GM19328 (cell line): ENCODE data around the gene R3HDM2.

Source experiments
- ATAC-seq: cut with Tn5 transposase; IDR thresholded peaks from one replicate; pipeline ENCODE4 v1.9.1; 2021; ENCODE audit warnings: mild to moderate bottlenecking, moderate library complexity; ENCODE audit not compliant: unreplicated experiment

The R3HDM2 gene

DNA sequence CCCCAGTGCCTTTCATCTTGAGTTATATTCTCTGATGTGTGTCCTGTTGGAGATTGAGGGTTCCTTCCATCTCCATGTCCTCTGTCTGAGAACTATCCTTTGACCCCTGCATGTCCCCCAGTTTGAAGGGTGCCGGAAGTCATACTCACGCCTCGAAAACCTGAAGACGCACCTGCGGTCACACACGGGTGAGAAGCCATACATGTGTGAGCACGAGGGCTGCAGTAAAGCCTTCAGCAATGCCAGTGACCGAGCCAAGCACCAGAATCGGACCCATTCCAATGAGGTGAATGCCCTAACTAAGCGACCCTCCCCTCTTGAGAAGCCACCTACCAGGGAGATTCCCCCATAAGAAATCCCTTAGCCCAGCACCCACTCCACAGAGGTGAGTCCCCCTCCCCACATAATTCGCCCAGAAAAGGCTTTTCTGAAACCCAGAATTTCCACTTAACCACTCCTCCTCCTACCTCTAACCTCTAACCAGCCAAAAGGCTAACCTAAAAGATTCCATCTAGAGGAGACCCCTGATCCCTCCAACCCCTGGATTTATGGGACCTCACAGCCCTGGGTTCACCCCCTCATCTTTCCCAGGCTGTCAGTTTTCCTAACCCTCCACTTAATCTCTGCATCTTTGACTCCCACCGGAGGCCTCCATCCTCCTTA lies 36.5 kb upstream of the R3HDM2 start:
- no peak for ATAC-seq

GRCh38 chr12:57465747-57466505 lies 35.1 kb upstream of the R3HDM2 start:
- ATAC-seq: no peak

GRCh38 chr12:57465030-57465746 lies 34.3 kb upstream of the R3HDM2 start:
- ATAC-seq: no peak

GRCh38 chr12:57464569-57464968 lies 33.7 kb upstream of the R3HDM2 start:
- ATAC-seq: no peak

- no peak for ATAC-seq
These were observed 32.0 kb upstream of the R3HDM2 start for GRCh38 chr12:57462912-57463253.

GRCh38 chr12:57462251-57462911 lies 31.5 kb upstream of the R3HDM2 start:
- peak; percentile 61 for ATAC-seq

DNA sequence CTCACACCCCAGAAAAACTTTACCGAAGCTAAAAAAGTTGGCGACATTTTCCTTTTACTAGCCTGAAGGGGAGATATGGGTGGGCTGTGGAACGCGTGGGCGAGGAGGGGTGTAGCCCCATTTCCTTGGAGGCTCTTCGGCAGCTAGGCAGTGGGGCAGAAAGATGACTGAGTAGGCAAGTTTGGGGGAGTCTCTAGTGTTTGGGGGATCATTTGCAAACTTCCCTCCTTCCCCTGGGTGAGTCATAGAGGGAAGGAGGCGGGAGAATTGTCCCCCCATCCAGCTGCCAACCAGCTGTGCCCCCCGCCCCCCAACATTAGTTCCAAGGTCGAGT lies 31.0 kb upstream of the R3HDM2 start:
- ATAC-seq: no peak

GRCh38 chr12:57461276-57461916 lies 30.6 kb upstream of the R3HDM2 start:
- ATAC-seq: no peak

DNA sequence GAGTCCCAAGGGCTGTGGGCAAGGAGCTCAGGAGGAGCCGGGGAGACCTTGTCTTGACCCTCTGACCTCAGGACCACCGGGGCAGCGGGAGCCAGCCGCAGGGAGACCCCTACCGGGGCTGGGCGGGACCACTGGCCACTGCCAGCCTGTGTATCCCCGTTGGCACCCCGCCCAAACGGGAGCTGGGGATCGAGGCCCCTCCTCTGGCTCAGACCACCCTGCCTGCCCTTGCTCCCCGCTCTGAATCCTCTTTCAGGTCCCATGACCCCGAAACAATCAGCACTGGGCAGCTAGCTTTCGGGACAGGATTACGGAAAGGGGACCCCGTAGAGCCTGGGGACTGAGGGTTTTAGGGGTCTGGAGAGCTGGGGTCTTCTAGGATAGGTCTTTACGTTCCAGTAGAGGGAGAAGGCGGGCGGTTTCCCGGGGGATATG lies 30.0 kb upstream of the R3HDM2 start:
- no peak for ATAC-seq

DNA sequence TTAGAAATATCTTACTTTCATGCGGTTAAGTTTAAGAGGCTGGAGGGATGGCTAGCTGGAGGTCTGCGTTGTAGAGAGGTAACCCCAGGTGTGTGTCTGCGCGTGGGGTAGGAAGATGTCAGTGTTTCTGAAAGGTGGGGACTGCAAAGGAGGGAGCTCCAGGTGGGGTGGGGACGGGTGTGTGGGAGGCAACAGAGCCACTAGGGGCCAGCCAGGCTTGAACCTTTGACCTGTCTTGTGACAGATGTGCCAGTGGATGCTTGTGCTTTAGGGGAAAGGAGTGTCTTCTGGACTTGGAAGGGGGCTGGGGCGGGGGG lies 29.6 kb upstream of the R3HDM2 start:
- no peak for ATAC-seq

DNA sequence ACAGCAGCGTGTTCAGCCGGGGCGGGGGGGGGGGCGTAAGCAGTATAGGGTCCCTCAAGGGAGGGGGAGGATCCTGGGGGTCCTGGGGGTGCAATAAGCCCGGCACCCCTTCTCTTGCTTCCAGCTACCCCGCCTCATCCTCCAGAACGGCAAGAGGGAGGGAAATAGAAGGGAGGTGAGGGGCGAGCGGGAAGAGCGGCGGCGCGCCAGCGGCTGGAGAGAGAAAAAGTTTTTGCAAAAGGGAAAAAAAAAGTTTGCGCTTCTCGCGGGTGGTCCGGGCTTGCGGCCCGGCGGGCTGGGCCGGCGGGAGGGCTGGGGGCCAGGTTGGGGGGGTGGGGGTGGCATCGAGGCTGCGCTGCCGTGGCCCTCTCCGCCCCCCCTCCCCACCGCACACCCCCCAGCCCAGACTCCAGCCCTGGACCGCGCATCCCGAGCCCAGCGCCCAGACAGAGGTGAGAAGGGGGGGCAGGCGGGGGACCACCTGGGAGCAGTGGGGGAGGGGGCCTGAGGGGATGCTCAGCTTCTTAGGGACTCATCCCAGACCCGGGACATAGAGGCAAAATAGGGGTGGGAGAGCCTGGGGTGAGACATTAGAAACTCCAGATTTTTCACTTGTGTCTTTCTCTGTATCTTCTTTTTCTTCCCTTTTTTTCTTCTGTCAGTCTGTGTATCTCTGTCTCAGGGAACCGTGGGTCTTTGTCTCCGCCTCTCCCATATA lies 29.1 kb upstream of the R3HDM2 start, which contains the start of gene GLI1:
TSS of gene GLI1 (plus strand) at position 36 of the 718 bp plus-strand sequence. CDS start 3,907 bp downstream, outside the sequence.
- no peak for ATAC-seq

DNA sequence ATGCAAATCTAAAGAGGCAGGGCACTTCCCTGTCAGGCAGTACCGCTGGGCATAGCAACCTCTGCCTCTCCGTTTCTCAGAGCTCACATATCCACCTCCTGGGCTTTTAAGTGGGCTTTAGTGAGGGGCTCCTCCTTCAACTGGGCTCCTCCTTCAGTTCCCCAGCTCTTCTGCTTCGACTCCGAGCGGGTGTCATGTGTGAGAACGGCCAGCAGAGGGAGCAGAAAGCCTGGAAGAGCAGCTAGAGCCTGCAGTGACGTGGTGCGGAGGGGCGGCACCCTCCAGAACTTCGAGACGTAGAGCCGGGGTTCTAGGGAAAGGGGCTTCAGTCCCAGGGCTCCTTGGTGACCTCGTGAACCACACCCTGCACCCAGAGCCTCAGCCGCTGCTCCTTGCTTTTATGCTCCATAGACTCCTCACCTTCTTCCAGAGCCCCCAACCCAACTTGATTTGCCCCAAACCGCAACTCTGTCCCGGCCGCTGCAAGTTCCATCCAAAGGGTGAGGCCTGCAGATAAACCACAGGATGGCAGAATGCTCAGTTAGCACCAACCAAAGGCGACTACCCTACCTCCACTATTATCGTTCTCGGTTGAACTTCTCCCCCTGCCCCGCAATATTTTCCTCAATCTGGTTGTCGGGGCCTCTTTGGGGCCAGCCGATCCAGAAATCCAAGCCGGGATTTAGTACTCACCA lies 28.4 kb upstream of the R3HDM2 start:
- peak; percentile 49 for ATAC-seq

DNA sequence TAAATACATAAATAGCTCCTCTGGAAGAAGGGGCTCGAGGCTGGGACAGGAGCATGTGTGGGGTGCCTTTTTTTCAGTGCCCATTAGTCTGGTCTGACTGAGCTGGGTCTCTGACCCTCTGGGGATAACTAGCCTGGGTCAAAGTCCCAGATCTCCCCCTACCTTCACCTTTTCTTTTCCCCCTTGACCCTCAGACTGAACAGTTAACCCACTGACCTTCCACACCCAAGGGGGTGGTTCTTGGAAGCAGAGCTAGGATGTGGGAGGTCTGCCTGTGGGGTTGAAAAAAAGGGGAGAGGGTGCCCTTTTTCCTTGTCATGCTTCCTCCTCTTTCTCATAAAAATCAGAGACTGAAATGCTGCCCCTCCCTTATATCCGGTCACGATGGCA lies 27.8 kb upstream of the R3HDM2 start:
- ATAC-seq: no peak

DNA sequence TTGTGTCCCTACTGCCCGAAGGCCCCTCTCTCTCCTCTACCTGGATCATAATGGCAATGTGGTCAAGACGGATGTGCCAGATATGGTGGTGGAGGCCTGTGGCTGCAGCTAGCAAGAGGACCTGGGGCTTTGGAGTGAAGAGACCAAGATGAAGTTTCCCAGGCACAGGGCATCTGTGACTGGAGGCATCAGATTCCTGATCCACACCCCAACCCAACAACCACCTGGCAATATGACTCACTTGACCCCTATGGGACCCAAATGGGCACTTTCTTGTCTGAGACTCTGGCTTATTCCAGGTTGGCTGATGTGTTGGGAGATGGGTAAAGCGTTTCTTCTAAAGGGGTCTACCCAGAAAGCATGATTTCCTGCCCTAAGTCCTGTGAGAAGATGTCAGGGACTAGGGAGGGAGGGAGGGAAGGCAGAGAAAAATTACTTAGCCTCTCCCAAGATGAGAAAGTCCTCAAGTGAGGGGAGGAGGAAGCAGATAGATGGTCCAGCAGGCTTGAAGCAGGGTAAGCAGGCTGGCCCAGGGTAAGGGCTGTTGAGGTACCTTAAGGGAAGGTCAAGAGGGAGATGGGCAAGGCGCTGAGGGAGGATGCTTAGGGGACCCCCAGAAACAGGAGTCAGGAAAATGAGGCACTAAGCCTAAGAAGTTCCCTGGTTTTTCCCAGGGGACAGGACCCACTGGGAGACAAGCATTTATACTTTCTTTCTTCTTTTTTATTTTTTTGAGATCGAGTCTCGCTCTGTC lies 26.1 kb upstream of the R3HDM2 start:
- ATAC-seq: no peak

DNA sequence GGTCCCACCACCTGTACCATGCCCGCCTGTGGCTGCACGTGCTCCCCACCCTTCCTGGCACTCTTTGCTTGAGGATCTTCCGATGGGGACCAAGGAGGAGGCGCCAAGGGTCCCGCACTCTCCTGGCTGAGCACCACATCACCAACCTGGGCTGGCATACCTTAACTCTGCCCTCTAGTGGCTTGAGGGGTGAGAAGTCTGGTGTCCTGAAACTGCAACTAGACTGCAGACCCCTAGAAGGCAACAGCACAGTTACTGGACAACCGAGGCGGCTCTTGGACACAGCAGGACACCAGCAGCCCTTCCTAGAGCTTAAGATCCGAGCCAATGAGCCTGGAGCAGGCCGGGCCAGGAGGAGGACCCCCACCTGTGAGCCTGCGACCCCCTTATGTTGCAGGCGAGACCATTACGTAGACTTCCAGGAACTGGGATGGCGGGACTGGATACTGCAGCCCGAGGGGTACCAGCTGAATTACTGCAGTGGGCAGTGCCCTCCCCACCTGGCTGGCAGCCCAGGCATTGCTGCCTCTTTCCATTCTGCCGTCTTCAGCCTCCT lies 25.4 kb upstream of the R3HDM2 start:
- no peak for ATAC-seq

- no peak for ATAC-seq
These were observed 24.7 kb upstream of the R3HDM2 start for GRCh38 chr12:57455374-57456144.

DNA sequence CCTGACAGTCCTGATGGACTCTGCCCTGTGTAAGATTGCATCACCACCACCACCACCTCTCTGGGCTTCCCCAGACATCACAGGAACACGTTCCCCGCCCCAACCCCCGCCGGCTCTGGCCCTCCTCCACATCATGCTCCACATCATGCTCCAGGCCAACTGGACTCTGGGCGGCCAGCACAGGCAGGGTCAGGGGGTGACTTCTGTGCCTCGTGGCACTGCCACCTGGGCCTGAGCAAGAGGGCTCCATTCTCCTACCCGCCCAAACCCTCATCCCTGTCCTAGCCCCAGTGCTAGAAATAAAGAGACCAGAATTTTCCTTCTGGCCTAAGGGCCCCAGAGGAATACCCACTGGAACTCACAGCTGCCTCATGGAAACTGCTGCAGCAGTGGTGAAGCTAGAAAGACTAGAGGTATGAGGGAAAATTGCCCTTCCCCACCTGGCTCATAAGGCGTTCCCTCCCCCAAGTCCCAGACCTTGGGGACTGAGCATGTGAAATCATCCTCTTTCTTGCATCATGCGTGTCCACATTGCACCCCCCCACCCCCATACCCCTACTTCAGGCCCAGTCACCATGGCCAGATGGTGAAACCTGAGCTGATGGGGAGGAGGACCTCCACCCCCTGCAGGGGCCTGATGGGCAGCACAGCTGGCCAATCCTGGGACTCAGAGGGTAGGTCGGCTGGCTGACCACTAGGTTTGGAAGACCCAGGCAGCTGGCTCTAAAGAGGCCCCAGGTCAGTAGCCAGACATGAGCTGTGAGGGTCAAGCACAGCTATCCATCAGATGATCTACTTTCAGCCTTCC lies 23.9 kb upstream of the R3HDM2 start, which contains the start of gene INHBE:
TSS of gene INHBE (plus strand) at position 742 of the 808 bp plus-strand sequence. CDS start 230 bp downstream, outside the sequence.
- no peak for ATAC-seq
